Stimulated activated naive B cell treated with anti-CD40 and anti-IgM and Interleukin-4, amounts not matched to agents 10 μg/mL and 1 μg/mL and 100 μg/mL, for 72 hours (primary cell): ENCODE results near the gene MIX23.

Experiments used
- ATAC-seq, 2 donors: fragments of 150-1000 bp; cut with Tn5 transposase; replicated peaks; 2 replicates each; pipeline ENCODE4 v1.10.0; 2021; ENCODE audit warnings: moderate library complexity in 1 of 2
- DNase-seq: peaks from one replicate; pipeline ENCODE4 v3.0.0; 2021
- H3K27ac Mint-ChIP-seq: one replicate; pipeline ENCODE4 v1.8.0; 2022; ENCODE audit warnings: mild to moderate bottlenecking, mixed read lengths
- H3K27me3 Mint-ChIP-seq, 2 donors: one replicate each; pipeline ENCODE4 v1.8.0; 2022; ENCODE audit warnings: mixed read lengths in 2 of 2
- H3K36me3 Mint-ChIP-seq, 2 donors: one replicate each; pipeline ENCODE4 v1.8.0; 2022; ENCODE audit warnings: mixed read lengths in 2 of 2, mild to moderate bottlenecking in 1 of 2
- H3K4me1 Mint-ChIP-seq, 2 donors: one replicate each; pipeline ENCODE4 v1.8.0; 2022; ENCODE audit warnings: mixed read lengths in 2 of 2, mild to moderate bottlenecking in 1 of 2
- H3K4me3 Mint-ChIP-seq, 2 donors: one replicate each; pipeline ENCODE4 v1.8.0; 2022; ENCODE audit warnings: mild to moderate bottlenecking in 2 of 2, mixed read lengths in 2 of 2, moderate library complexity in 1 of 2
- H3K9me3 Mint-ChIP-seq, 2 donors: one replicate each; pipeline ENCODE4 v1.8.0; 2022; ENCODE audit warnings: mixed read lengths in 2 of 2, mild to moderate bottlenecking in 1 of 2

MIX23 gene

GRCh38 chr3:122406198-122406597 lies 23.2 kb upstream of the MIX23 start:
- no peaks in the 10 kb centered on the region for H3K9me3 Mint-ChIP-seq
- peaks cover 32 to 55% of the 10 kb centered on the region in 2 donors for H3K36me3 Mint-ChIP-seq
- peak overlapping the region; percentile 82 for H3K27ac Mint-ChIP-seq
- peak overlapping the region in 1 of 2 donors; percentile 37 for H3K4me3 Mint-ChIP-seq
- ATAC-seq (peak; percentile 84 to 89), DNase-seq (peak; percentile 10)
- H3K4me1 Mint-ChIP-seq: peaks cover 30 to 46% of the 10 kb centered on the region in 2 donors
- no peaks in the 10 kb centered on the region for H3K27me3 Mint-ChIP-seq

DNA sequence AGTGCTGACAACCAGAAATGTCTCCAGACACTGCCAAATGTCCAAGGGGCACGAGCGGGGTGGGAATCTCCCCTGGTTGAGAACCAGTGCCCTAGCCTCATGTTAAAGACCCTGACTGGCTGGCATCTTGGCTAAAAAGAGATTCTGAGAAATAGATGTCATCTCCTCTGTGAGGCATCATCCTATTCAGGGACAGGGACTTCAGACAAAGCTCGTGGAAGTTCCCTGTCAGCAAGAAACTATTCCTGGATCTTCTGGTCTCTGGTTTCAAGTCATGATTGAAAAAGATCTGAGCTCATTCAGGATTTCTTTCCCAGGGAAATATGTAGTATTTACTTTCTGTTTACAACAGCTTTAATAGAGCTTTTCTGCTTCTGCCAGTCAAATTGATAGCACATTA lies 22.0 kb upstream of the MIX23 start:
- Mint-ChIP-seq H3K36me3 (peaks cover 34 to 53% of the 10 kb centered on the region in 2 donors), H3K27ac (no peak overlapping the region), H3K4me1 (peaks cover 28 to 38% of the 10 kb centered on the region in 2 donors), H3K4me3 (no peak overlapping the region), H3K9me3 (no peaks in the 10 kb centered on the region), H3K27me3 (no peaks in the 10 kb centered on the region)
- ATAC-seq: no peak
- DNase-seq: no peak

DNA sequence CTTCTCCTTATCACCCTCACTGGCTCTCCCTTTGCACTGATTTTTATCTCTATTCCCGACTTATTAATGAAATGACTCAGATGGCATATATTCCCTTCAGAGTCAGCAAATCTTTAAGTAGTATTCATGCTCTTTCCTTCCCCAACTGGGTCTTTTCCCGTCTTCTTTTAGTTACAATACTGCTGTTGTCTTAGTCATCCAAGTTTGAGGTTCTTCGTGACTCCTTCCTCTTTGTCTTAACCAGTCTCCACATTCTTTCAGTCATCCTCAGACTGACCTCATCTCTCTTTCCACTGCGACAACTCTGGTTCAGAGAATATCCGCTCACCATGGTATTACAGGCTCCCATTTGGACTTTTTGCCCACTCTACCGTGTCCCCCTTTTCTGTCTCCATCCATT lies 20.5 kb upstream of the MIX23 start:
- Mint-ChIP-seq H3K36me3 (peaks cover 34 to 47% of the 10 kb centered on the region in 2 donors), H3K9me3 (no peaks in the 10 kb centered on the region), H3K27ac (no peak overlapping the region), H3K27me3 (no peaks in the 10 kb centered on the region), H3K4me3 (no peak overlapping the region), H3K4me1 (peaks cover 20 to 22% of the 10 kb centered on the region in 2 donors)
- no peak for DNase-seq
- no peak for ATAC-seq

- no peak for DNase-seq
- no peak for ATAC-seq
- H3K9me3 Mint-ChIP-seq: no peaks in the 10 kb centered on the region
- no peak overlapping the region for H3K27ac Mint-ChIP-seq
- peaks cover 17 to 26% of the 10 kb centered on the region in 2 donors for H3K4me1 Mint-ChIP-seq
- H3K4me3 Mint-ChIP-seq: no peak overlapping the region
- H3K36me3 Mint-ChIP-seq: peaks cover 20 to 35% of the 10 kb centered on the region in 2 donors
- H3K27me3 Mint-ChIP-seq: no peaks in the 10 kb centered on the region
Measured at GRCh38 chr3:122398920-122399319, 15.9 kb upstream of the MIX23 start.

DNA sequence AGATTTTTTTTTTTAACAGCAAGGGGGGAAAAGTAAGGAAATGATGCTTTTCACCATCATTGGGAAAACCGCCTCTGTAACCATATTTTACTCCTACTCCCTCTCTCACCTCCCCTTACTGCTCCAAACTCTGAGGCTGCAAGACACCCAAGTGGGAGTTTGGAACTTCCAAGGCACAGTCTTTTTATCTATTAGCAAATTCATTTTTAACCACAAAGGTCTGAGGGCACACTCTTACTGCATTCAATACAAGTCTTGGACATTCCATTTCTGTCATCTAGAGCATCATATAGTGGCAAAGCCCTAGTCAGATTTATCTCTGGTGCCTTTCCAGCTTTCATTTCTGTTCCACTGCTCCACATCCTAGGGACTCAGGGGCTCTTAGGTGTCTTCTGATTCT lies 14.2 kb upstream of the MIX23 start:
- H3K36me3 Mint-ChIP-seq: peaks cover 11 to 30% of the 10 kb centered on the region in 2 donors
- peak in 1 of 2 donors; percentile 60 for ATAC-seq
- H3K4me3 Mint-ChIP-seq: no peak overlapping the region

DNA sequence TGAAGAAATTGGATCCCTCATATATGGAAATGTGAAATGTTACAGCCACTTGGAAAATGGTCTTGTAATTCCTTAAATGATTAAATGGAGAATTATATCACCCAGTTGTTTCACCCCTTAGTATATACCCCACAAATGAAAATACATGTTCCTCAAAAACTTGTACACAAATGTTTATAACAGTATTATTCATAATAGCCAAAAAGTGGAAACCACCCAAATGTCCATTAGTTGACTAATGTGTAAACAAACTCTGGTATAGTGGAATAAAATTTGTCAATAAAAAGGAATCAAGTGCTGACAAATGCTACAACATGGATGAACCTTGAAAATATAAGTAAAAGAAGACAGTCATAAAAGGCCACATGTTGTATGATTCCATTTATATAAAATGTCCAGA lies 13.5 kb upstream of the MIX23 start:
- H3K4me3 Mint-ChIP-seq: no peak overlapping the region
- ATAC-seq (no peak), DNase-seq (no peak)
- H3K9me3 Mint-ChIP-seq: no peaks in the 10 kb centered on the region
- no peak overlapping the region for H3K27ac Mint-ChIP-seq
- no peaks in the 10 kb centered on the region for H3K27me3 Mint-ChIP-seq
- peaks cover 13 to 30% of the 10 kb centered on the region in 2 donors for H3K4me1 Mint-ChIP-seq
- peaks cover 11 to 30% of the 10 kb centered on the region in 2 donors for H3K36me3 Mint-ChIP-seq

More for the DNA sequence above, 14.2 kb upstream of the MIX23 start:
- no peak overlapping the region for H3K27ac Mint-ChIP-seq
- H3K4me1 Mint-ChIP-seq: peaks cover 13 to 30% of the 10 kb centered on the region in 2 donors
- H3K27me3 Mint-ChIP-seq: no peaks in the 10 kb centered on the region
- DNase-seq: no peak
- no peaks in the 10 kb centered on the region for H3K9me3 Mint-ChIP-seq

DNA sequence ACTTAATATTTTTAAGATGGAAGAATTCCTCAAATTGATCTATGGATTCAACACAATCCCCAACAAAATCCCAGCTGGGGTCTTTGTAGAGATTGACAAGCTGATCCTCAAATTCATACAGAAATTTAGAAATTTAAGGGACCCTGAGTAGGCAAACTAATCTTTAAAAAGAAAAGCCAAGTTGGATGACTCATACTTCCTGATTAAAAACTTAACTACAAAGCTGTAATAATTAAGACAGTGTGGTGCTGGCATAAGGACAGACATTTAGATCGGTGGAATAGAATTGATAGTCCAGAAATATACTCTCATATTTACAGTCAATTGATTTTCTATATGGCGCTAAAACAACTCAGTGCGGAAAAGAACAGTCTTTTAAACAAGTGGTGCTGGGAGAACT lies 12.6 kb upstream of the MIX23 start:
- Mint-ChIP-seq H3K9me3 (no peaks in the 10 kb centered on the region), H3K4me1 (peaks cover 11 to 30% of the 10 kb centered on the region in 2 donors), H3K4me3 (no peak overlapping the region), H3K27ac (no peak overlapping the region), H3K27me3 (no peaks in the 10 kb centered on the region), H3K36me3 (peaks cover 10 to 26% of the 10 kb centered on the region in 2 donors)
- DNase-seq: no peak
- ATAC-seq: no peak

GRCh38 chr3:122394173-122394572 lies 11.1 kb upstream of the MIX23 start:
- H3K36me3 Mint-ChIP-seq: peaks cover 5 to 21% of the 10 kb centered on the region in 2 donors
- H3K9me3 Mint-ChIP-seq: no peaks in the 10 kb centered on the region
- no peak overlapping the region for H3K4me3 Mint-ChIP-seq
- peaks cover 12 to 33% of the 10 kb centered on the region in 2 donors for H3K4me1 Mint-ChIP-seq
- H3K27me3 Mint-ChIP-seq: no peaks in the 10 kb centered on the region
- H3K27ac Mint-ChIP-seq: no peak overlapping the region
- no peak for ATAC-seq
- DNase-seq: no peak

DNA sequence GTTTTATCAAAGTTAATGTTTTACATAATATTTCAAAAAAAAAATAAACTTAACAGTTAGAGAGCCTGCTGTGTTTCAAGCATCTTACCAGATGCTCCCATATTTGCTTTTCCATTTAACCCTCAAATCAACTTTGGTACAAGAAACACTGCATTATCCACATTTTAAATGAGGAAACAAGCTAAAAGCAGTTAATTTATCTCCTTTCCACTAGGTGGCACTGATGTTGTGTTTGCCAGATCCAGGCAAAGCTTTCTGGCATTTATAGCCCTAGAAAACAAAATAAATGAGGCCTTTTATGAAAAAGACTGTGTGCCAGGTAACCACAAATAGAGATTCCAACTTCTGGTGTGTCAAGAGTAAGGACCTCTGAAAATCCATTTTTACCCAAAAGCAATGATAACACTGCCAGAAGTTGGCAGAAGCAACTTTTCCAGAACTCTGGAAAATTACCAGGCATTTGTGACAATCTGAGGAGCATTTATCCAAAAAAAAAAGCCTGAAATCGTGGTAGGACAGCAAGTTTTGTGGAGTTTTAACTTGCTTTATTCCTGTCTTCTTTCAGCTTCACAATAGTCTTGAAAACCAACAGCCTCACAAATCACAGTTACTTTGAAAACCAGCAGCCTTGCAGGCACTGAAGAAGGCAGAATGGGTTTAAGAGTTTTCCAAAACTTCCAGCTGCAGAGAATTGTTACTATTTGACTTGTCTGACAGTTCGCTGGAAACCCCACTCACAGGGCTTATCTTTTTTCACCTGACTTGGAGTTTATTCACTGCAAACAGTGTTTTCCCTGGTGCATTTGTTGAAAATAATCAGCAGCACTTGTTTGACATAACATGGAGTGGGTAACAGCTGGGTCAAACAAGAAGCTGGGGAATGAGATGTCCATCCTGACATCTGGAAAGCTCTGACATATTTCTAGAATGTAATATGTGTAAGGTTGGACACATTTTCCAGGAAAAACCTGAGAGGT lies 10.1 kb upstream of the MIX23 start:
- DNase-seq: no peak
- Mint-ChIP-seq H3K4me1 (peaks cover 19 to 43% of the 10 kb centered on the region in 2 donors), H3K27ac (peak overlapping the region; percentile 22), H3K36me3 (peaks cover 9 to 25% of the 10 kb centered on the region in 2 donors), H3K27me3 (no peaks in the 10 kb centered on the region), H3K9me3 (peaks cover 0 to 4% of the 10 kb centered on the region in 2 donors), H3K4me3 (no peak overlapping the region)
- ATAC-seq: peak in 1 of 2 donors; percentile 38

GRCh38 chr3:122391681-122392446 lies 8.8 kb upstream of the MIX23 start:
- no peaks in the 10 kb centered on the region for H3K27me3 Mint-ChIP-seq
- no peak overlapping the region for H3K27ac Mint-ChIP-seq
- H3K36me3 Mint-ChIP-seq: peaks cover 18 to 34% of the 10 kb centered on the region in 2 donors
- no peak for DNase-seq
- no peak for ATAC-seq
- H3K4me3 Mint-ChIP-seq: no peak overlapping the region
- peaks cover 23 to 49% of the 10 kb centered on the region in 2 donors for H3K4me1 Mint-ChIP-seq
- H3K9me3 Mint-ChIP-seq: peaks cover 0 to 11% of the 10 kb centered on the region in 2 donors

DNA sequence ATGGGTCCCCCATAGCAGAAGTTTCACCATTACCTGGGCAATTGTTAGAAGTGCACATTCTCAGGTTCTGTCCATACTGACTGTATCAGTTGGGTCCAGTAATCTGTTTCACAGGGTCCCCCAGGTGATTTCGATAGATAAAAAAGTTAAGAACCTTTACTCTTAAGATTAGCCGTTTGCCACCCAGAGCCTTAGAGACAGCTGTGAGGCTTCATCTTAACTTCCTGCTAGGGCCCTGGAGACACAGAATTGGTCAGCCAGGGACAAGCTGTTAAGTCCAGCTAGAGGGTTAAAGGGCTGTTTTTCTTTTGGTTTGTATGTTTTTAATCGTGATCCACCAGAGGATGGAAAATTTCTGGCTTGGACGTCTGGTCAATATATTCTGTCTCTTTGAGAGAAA lies 7.6 kb upstream of the MIX23 start:
- Mint-ChIP-seq H3K4me3 (no peak overlapping the region), H3K4me1 (peaks cover 28 to 49% of the 10 kb centered on the region in 2 donors), H3K27ac (no peak overlapping the region), H3K36me3 (peaks cover 21 to 38% of the 10 kb centered on the region in 2 donors), H3K27me3 (no peaks in the 10 kb centered on the region), H3K9me3 (peaks cover 0 to 11% of the 10 kb centered on the region in 2 donors)
- ATAC-seq: no peak
- DNase-seq: no peak

GRCh38 chr3:122389892-122390291 lies 6.9 kb upstream of the MIX23 start:
- Mint-ChIP-seq H3K4me1 (peaks cover 23 to 45% of the 10 kb centered on the region in 2 donors), H3K9me3 (peaks cover 0 to 11% of the 10 kb centered on the region in 2 donors), H3K27ac (no peak overlapping the region), H3K27me3 (no peaks in the 10 kb centered on the region), H3K4me3 (no peak overlapping the region), H3K36me3 (peaks cover 21 to 34% of the 10 kb centered on the region in 2 donors)
- no peak for DNase-seq
- ATAC-seq: no peak

- ATAC-seq (no peak), DNase-seq (no peak)
- no peaks in the 10 kb centered on the region for H3K27me3 Mint-ChIP-seq
- peaks cover 27 to 48% of the 10 kb centered on the region in 2 donors for H3K4me1 Mint-ChIP-seq
- no peak overlapping the region for H3K27ac Mint-ChIP-seq
- H3K4me3 Mint-ChIP-seq: no peak overlapping the region
- peaks cover 17 to 30% of the 10 kb centered on the region in 2 donors for H3K36me3 Mint-ChIP-seq
- peaks cover 0 to 11% of the 10 kb centered on the region in 2 donors for H3K9me3 Mint-ChIP-seq
Measured at GRCh38 chr3:122389197-122389596, 6.2 kb upstream of the MIX23 start.

- no peak overlapping the region for H3K4me3 Mint-ChIP-seq
- H3K27ac Mint-ChIP-seq: peak overlapping the region; percentile 4
- ATAC-seq (no peak), DNase-seq (no peak)
- no peaks in the 10 kb centered on the region for H3K27me3 Mint-ChIP-seq
- H3K9me3 Mint-ChIP-seq: peaks cover 0 to 11% of the 10 kb centered on the region in 2 donors
- H3K36me3 Mint-ChIP-seq: peaks cover 17 to 21% of the 10 kb centered on the region in 2 donors
- peaks cover 29 to 59% of the 10 kb centered on the region in 2 donors for H3K4me1 Mint-ChIP-seq
Measured at GRCh38 chr3:122387709-122388108, 4.7 kb upstream of the MIX23 start.
